K562 (cell line): ENCODE results near the gene DSC2. TPM values are rescaled to one million over a fixed set of nuclear protein-coding genes. Genes with fewer than 3 reads are reported as not detected.

Experiments
- ATAC-seq: fragments of 200-7000 bp; cut with Tn5 transposase; 3 replicates; pipeline ENCODE4 v1.9.1; 2020; ENCODE audit warnings: moderate library complexity
- BruUV-seq: library from RNA; stranded (reverse); fragments of 400-500 nt; replicated peaks from 2 replicates; lab custom pipeline; 2021; lab: Mats Ljungman, UMichigan
- CTCF ChIA-PET: fragments of 300-600 bp; formaldehyde crosslinking; extraction: SDS; loops from one replicate; lab custom pipeline; 2021; ENCODE audit warnings: low intra/inter-chr PET ratio; lab: Yijun Ruan, JAX
- POLR2A ChIA-PET: fragments of 300-600, 350-650 bp; sonication (Branson Sonifier 250); formaldehyde crosslinking; extraction: SDS; loops from one replicate; lab custom pipeline; 2021; ENCODE audit warnings: antibody characterized with exemption, inconsistent platforms; lab: Yijun Ruan, JAX
- DNase-seq, 4 experiments: peaks; one replicate each; pipeline versions ENCODE4 v3.0.0 to v3.0.0-alpha.2; 2011 to 2018; ENCODE audit warnings: low spot score in 3 of 4, mixed read lengths in 3 of 4; ENCODE audit errors: extremely low read depth in 1 of 4
- FAIRE-seq: peaks from 2 replicates; lab custom pipeline; 2011; peaks lifted over from hg19 to GRCh38; lab: Jason Lieb, UNC
- H2AFZ ChIP-seq: 2 replicates; pipeline ENCODE4 v1.6.0; 2011; ENCODE audit warnings: low read depth, low read length, control low read depth, inconsistent platforms
- H3K27ac ChIP-seq: fragments of 200-600 bp; 3 replicates; pipeline ENCODE4 v1.8.0; 2011; ENCODE audit warnings: low read depth, mild to moderate bottlenecking, control low read depth, inconsistent platforms, low read length, moderate library complexity, mixed read lengths; ENCODE audit errors: extremely low read depth
- H3K27me3 ChIP-seq, 2 experiments: fragments of 300-600 bp in 1 of 2; 2 replicates in 1 of 2; 3 replicates in 1 of 2; pipeline versions ENCODE4 v1.6.0 to v1.8.0; 2011; ENCODE audit warnings: inconsistent platforms in 2 of 2, low read length in 2 of 2, mild to moderate bottlenecking in 1 of 2, mixed read lengths in 1 of 2, moderate library complexity in 1 of 2; ENCODE audit not compliant: control insufficient read depth in 2 of 2, insufficient read depth in 2 of 2
- H3K36me3 ChIP-seq: fragments of 300-600 bp; 3 replicates; pipeline ENCODE4 v1.8.0; 2011; ENCODE audit warnings: mild to moderate bottlenecking, low read length, inconsistent platforms; ENCODE audit not compliant: control insufficient read depth, insufficient read depth
- H3K4me1 ChIP-seq, 2 experiments: fragments of 200-600 bp in 1 of 2; replicated peaks in 1 of 2; 2 replicates in 1 of 2; 3 replicates in 1 of 2; pipeline versions ENCODE4 v1.5.1 to v1.8.0; 2011; ENCODE audit warnings: inconsistent platforms in 2 of 2, low read length in 2 of 2, mild to moderate bottlenecking in 1 of 2, mixed read lengths in 1 of 2, moderate library complexity in 1 of 2; ENCODE audit not compliant: control insufficient read depth in 2 of 2, insufficient read depth in 2 of 2
- H3K4me2 ChIP-seq: 2 replicates; pipeline ENCODE4 v1.6.1; 2011; ENCODE audit warnings: low read length, control low read depth, inconsistent platforms, mixed read lengths; ENCODE audit not compliant: insufficient read depth
- H3K4me3 ChIP-seq: fragments of 200-600 bp; sonication (generic), shearing (Covaris generic); 2 replicates; pipeline ENCODE4 v1.5.1; 2016; ENCODE audit warnings: control low read depth, inconsistent platforms
- H3K79me2 ChIP-seq: fragments of 200-600 bp; 3 replicates; pipeline ENCODE4 v1.8.0; 2011; ENCODE audit warnings: low read length, inconsistent platforms; ENCODE audit not compliant: control insufficient read depth, insufficient read depth
- H3K9ac ChIP-seq, 2 experiments: 2 replicates each; pipeline versions ENCODE4 v1.6.0 to v1.6.1; 2011; ENCODE audit warnings: low read depth in 2 of 2, low read length in 2 of 2, control low read depth in 1 of 2, inconsistent platforms in 1 of 2, mild to moderate bottlenecking in 1 of 2, mixed read lengths in 1 of 2; ENCODE audit not compliant: insufficient read depth in 1 of 2
- H3K9me1 ChIP-seq: one replicate; pipeline ENCODE4 v1.6.0; 2011; ENCODE audit warnings: inconsistent platforms, mild to moderate bottlenecking, low read length, moderate library complexity; ENCODE audit not compliant: control insufficient read depth, insufficient read depth
- H3K9me3 ChIP-seq: replicated peaks from 2 replicates; pipeline ENCODE4 v1.5.1; 2011; ENCODE audit warnings: low read depth, low read length, inconsistent platforms; ENCODE audit not compliant: control insufficient read depth, insufficient read depth
- H4K20me1 ChIP-seq: replicated peaks from 2 replicates; pipeline ENCODE4 v1.6.1; 2011; ENCODE audit warnings: low read length, inconsistent platforms, mixed read lengths; ENCODE audit not compliant: control insufficient read depth, insufficient read depth
- AFF1 ChIP-seq, 2 experiments: fragments of 450-650 bp; IDR thresholded peaks; 2 replicates each; pipeline ENCODE4 v1.6.1; 2018; ENCODE audit warnings: mild to moderate bottlenecking in 2 of 2, low read depth in 1 of 2; ENCODE audit not compliant: partially characterized antibody in 2 of 2
- CBX2 ChIP-seq: fragments of 200-600 bp; sonication (generic); IDR thresholded peaks from one replicate; pipeline ENCODE4 v1.6.1; 2012; ENCODE audit warnings: mild to moderate bottlenecking, low read length, inconsistent platforms; ENCODE audit not compliant: insufficient read depth, poor library complexity, severe bottlenecking
- CTCF ChIP-seq, 3 experiments: IDR thresholded peaks in 2 of 3; conservative IDR thresholded peaks in 1 of 3; 2 replicates each; pipeline ENCODE4 v1.5.1; 2011 to 2012; ENCODE audit warnings: low read length in 3 of 3, mild to moderate bottlenecking in 3 of 3, control low read depth in 2 of 3, improper control_type of control experiment in 1 of 3, inconsistent platforms in 1 of 3, low read depth in 1 of 3, mixed read lengths in 1 of 3, moderate library complexity in 1 of 3; ENCODE audit not compliant: insufficient read depth in 2 of 3
- KDM2B ChIP-seq: fragments of 250-450 bp; sonication (Bioruptor Pico); IDR thresholded peaks from 2 replicates; pipeline ENCODE4 v1.8.0; 2021; ENCODE audit warnings: mild to moderate bottlenecking, moderate library complexity
- MEF2A ChIP-seq: IDR thresholded peaks from 2 replicates; pipeline ENCODE4 v1.6.1; 2011; ENCODE audit warnings: low read depth, mild to moderate bottlenecking, low read length, moderate library complexity; ENCODE audit not compliant: control insufficient read depth
- POLR2B ChIP-seq: fragments of 450-650 bp; IDR thresholded peaks from 2 replicates; pipeline ENCODE4 v1.6.1; 2018; ENCODE audit warnings: low read depth; ENCODE audit not compliant: partially characterized antibody
- SNAPC5 ChIP-seq: fragments of 250-450 bp; sonication (Bioruptor Pico); IDR thresholded peaks from 2 replicates; pipeline ENCODE4 v1.8.0; 2021; ENCODE audit warnings: moderate library complexity, mild to moderate bottlenecking, inconsistent platforms
- SP1 ChIP-seq: sonication (generic); formaldehyde crosslinking; IDR thresholded peaks from 2 replicates; pipeline ENCODE4 v1.8.1; 2022; ENCODE audit warnings: mild to moderate bottlenecking, missing genetic modification reagents
- SREBF1 ChIP-seq: fragments of 150-350 bp; IDR thresholded peaks from 2 replicates; pipeline ENCODE4 v1.6.1; 2014; ENCODE audit warnings: antibody characterized with exemption, low read depth, low read length, borderline replicate concordance
- STAT5B ChIP-seq: fragments of 250-450 bp; sonication (Bioruptor Pico); IDR thresholded peaks from 2 replicates; pipeline ENCODE4 v1.8.0; 2021; ENCODE audit warnings: mild to moderate bottlenecking, inconsistent platforms
- TAF7 ChIP-seq: fragments of 450-650 bp; IDR thresholded peaks from 2 replicates; pipeline ENCODE4 v1.6.1; 2016; ENCODE audit warnings: missing genetic modification characterization, missing compliant biosample characterization
- ZFX ChIP-seq: sonication (generic); formaldehyde crosslinking; IDR thresholded peaks from 2 replicates; pipeline ENCODE4 v1.8.0; 2022; ENCODE audit warnings: mild to moderate bottlenecking, missing genetic modification reagents, moderate library complexity
- ZNF217 ChIP-seq: sonication (generic); formaldehyde crosslinking; IDR thresholded peaks from 2 replicates; pipeline ENCODE4 v1.8.0; 2022; ENCODE audit warnings: mild to moderate bottlenecking, missing genetic modification reagents
- WGBS: fragments of 100-300 bp; shearing (Covaris generic); methylation state at CpG from one replicate; pipeline ENCODE4 v1.1.6; 2016; ENCODE audit warnings: low coverage, mixed read lengths; ENCODE audit not compliant: insufficient coverage; ENCODE audit errors: missing lambda C conversion rate; 5-methylcytosine and 5-hydroxymethylcytosine counted together
- in situ Hi-C: fragments of 300-500 bp; cut with MboI; formaldehyde crosslinking; loops from 4 replicates; pipeline ENCODE4 v1.15.0; 2018; ENCODE audit warnings: inconsistent platforms, mixed read lengths
- intact Hi-C: fragments of 100-400 bp; cut with micrococcal nuclease; formaldehyde crosslinking; loops from 2 replicates; pipeline ENCODE4 v1.14.2; 2022
- polyA plus RNA-seq, 8 experiments: library from polyadenylated mRNA; depleted of rRNA in 4 of 8; stranded (reverse) in 5 of 8; unstranded in 3 of 8; fragments of >200 nt; fragmentation: Nextera tagmentation in 2 of 8; fragmentation: Illumina TruSeq in 1 of 8; extraction: Ambion mirVana in 2 of 8; extraction: Trizol in 1 of 8; gene quantifications; 2 replicates each; pipeline versions ENCODE4 v1.2.1 to v1.2.3, GENCODE V29; 2011 to 2014; ENCODE audit warnings: inconsistent platforms in 1 of 8, missing spikeins in 1 of 8
- total RNA-seq, 7 experiments: library from RNA; depleted of rRNA in 6 of 7; stranded (reverse); fragments of >200 nt in 6 of 7; fragmentation: Illumina TruSeq in 2 of 7; extraction: Trizol in 2 of 7; gene quantifications; 2 replicates each; pipeline versions ENCODE4 v1.2.1 to v1.2.3, GENCODE V29; 2011 to 2021; ENCODE audit warnings: low replicate concordance in 1 of 7
- TF ChIP-seq, protein P1 (sequence below): fragments of 250-450 bp; sonication (Bioruptor Pico); IDR thresholded peaks from 2 replicates; pipeline ENCODE4 v1.5.0; 2021; ENCODE audit warnings: mild to moderate bottlenecking, moderate library complexity

DSC2 gene
- total and polyA plus RNA-seq, 9 of the 15 experiments (the other 6 are each of a cell fraction or from before 2014, with no cell fraction given): 3.8 to 15.3 (median 6.4) TPM

DNA sequence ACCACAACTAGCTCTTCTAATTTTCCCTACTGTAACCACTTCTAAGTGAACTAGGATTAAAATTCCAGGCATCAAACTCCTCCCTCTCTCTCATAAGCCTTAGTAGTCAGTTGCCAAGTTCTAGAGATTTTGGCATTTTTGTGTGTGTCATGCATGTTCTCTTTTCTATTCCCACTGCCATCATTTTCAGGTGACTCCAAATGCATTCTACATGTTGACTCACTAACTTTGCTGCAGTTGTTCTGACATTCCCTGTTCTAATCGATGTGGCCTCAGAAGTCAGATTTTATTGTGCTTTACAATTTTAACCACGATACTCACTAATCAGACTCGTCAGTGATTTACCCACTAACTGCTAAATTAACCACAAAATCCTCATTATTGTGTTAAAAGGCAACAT, 47.1 kb upstream of the DSC2 start:
- FAIRE-seq: no peak
- POLR2A ChIA-PET: no interaction called here
- WGBS: 6% methylated on average over 3 of the region's 3 CpGs
- TF ChIP-seq SREBF1 (no peak), POLR2B (no peak), SNAPC5 (CRISPR knock-in tag) (no peak), TAF7 (tag) (no peak), SP1 (CRISPR knock-in tag) (no peak), STAT5B (CRISPR knock-in tag) (no peak), CTCF (IDR thresholded peaks at IDR 0.05 in 2 of 3, conservative IDR thresholded peaks at IDR 0.05 in 1 of 3; ENCODE audit: insufficient read depth in 2 of 3, low read depth in 1 of 3, low read length in 3 of 3) (no peak), MEF2A (no peak), ZFX (CRISPR knock-in tag) (no peak), AFF1 (IDR thresholded peaks at IDR 0.05; ENCODE audit: low read depth in 1 of 2, partially characterized antibody in 2 of 2) (no peak), KDM2B (CRISPR knock-in tag) (no peak), CBX2 (no peak), ZNF217 (no peak)
- TF ChIP-seq, protein P1, sequence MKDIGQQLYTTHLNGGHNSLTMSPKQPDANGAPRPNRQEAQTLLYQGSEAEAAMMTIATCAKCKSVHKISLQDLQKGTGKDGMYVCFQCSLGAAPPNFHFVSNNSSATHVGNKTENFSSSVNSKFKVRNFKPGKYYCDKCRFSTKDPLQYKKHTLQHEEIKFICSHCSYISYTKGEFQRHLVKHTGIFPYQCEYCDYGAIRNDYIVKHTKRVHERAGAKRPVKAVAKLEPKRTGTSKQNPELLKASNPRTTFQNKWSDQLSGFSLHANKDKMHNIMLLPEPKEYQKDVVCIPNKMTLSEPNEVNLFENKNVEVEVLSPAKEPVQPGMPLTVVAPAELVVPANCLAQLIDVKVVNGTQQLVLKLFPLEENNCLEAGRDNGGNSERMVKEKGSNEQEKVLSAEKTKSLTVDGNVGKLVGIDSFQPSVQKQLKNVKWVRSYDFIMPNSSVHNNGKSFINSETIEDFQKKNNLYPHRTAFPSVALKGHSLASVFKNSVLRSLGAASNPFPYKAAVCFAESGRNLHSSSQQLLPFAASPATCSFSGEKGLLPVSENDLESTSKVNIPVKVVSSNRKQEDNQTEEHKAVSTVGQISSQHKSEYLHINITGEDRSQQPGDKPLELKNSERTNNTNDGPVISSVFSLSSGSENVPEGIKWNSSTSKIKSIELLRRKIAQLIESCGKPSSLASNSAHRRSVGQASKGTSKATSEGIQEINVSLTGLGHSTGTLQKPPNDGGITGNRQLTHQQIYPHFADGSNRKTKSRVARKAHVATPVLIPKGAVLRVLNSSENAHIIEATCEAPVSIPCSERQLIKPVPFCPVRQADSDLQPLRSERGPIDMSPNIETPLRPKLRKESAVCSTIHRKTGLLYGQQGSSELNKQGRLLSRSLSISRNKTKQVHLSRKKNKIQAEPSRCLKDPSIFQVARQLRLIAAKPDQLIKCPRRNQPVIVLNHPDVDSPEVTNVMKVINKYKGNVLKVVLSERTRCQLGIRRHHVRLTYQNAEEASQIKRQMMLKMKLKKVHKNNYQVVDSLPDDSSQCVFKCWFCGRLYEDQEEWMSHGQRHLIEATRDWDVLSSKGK (CRISPR knock-in tag): no peak

More for the DNA sequence above, 47.1 kb upstream of the DSC2 start:
- no peak overlapping the region for H3K27ac ChIP-seq
- intact Hi-C loops (no loop called here), in situ Hi-C loops (no loop called here)
- no peaks in the 10 kb centered on the region for H3K36me3 ChIP-seq
- CTCF ChIA-PET: no interaction called here
- no peaks in the 10 kb centered on the region for H3K9me1 ChIP-seq
- no peak overlapping the region for H3K4me2 ChIP-seq
- no peaks in the 10 kb centered on the region for H3K79me2 ChIP-seq
- no peaks in the 10 kb centered on the region for H4K20me1 ChIP-seq
- DNase-seq (no peak), ATAC-seq (no peak)
- H3K4me1 ChIP-seq: no peaks in the 10 kb centered on the region
- H3K4me3 ChIP-seq: no peak overlapping the region
- BruUV-seq: no TSS peak
- H3K9me3 ChIP-seq: no peaks in the 10 kb centered on the region
- H2AFZ ChIP-seq: no peak overlapping the region
- H3K27me3 ChIP-seq: no peaks in the 10 kb centered on the region
- no peak overlapping the region for H3K9ac ChIP-seq
